CD4-positive, alpha-beta memory T cell (primary cell): Measurements from ENCODE around the gene PI4KA. TPM values are rescaled to one million over a fixed set of nuclear protein-coding genes. Genes with fewer than 3 reads are reported as not detected.

Source experiments
- CTCF ChIA-PET: fragments of 350-600 bp; sonication (Branson Sonifier 250); formaldehyde crosslinking; loops from one replicate; lab custom pipeline; 2021; ENCODE audit warnings: inconsistent platforms; ENCODE audit not compliant: partially characterized antibody; lab: Charles Lee
- POLR2A ChIA-PET: fragments of 350-600 bp; sonication (Branson Sonifier 250); formaldehyde crosslinking; loops from one replicate; lab custom pipeline; 2021; ENCODE audit not compliant: partially characterized antibody; lab: Charles Lee
- DNase-seq, 5 donors: peaks; one replicate each; pipeline versions ENCODE4 v3.0.0 to v3.0.0-alpha.2; 2020 to 2022; ENCODE audit warnings: mixed read lengths in 1 of 5
- H3K27ac ChIP-seq: one replicate; pipeline ENCODE4 v1.7.0; 2013; ENCODE audit warnings: low read depth, low read length
- H3K27me3 ChIP-seq: 2 replicates; pipeline ENCODE4 v1.7.0; 2013; ENCODE audit warnings: mild to moderate bottlenecking, low read length, moderate library complexity; ENCODE audit not compliant: insufficient read depth
- H3K36me3 ChIP-seq: 2 replicates; pipeline ENCODE4 v1.7.0; 2013; ENCODE audit warnings: mild to moderate bottlenecking, low read length, moderate library complexity; ENCODE audit not compliant: insufficient read depth
- H3K4me1 ChIP-seq: 2 replicates; pipeline ENCODE4 v1.7.0; 2013; ENCODE audit warnings: mild to moderate bottlenecking, low read length, moderate library complexity; ENCODE audit not compliant: insufficient read depth
- H3K4me3 ChIP-seq, 2 donors: one replicate each; pipeline ENCODE4 v1.7.0; 2013; ENCODE audit warnings: low read length in 2 of 2, mild to moderate bottlenecking in 1 of 2
- H3K9me3 ChIP-seq, 2 donors: one replicate each; pipeline ENCODE4 v1.7.0; 2013; ENCODE audit warnings: low read length in 2 of 2, control low read depth in 1 of 2; ENCODE audit not compliant: control insufficient read depth in 1 of 2
- H3K27ac Mint-ChIP-seq, 7 donors: one replicate each; pipeline ENCODE4 v1.8.0; 2020 to 2021; ENCODE audit warnings: mixed read lengths in 7 of 7, mild to moderate bottlenecking in 6 of 7, inconsistent platforms in 3 of 7, moderate library complexity in 3 of 7
- H3K27me3 Mint-ChIP-seq, 2 donors: one replicate each; pipeline ENCODE4 v1.8.0; 2020 to 2021; ENCODE audit warnings: mixed read lengths in 2 of 2
- H3K36me3 Mint-ChIP-seq, 2 donors: one replicate each; pipeline ENCODE4 v1.8.0; 2020 to 2021; ENCODE audit warnings: mixed read lengths in 2 of 2, inconsistent platforms in 1 of 2, mild to moderate bottlenecking in 1 of 2
- H3K4me1 Mint-ChIP-seq, 4 donors: one replicate each; pipeline ENCODE4 v1.8.0; 2020 to 2021; ENCODE audit warnings: mixed read lengths in 4 of 4, mild to moderate bottlenecking in 1 of 4
- H3K4me3 Mint-ChIP-seq, 8 donors: one replicate each; pipeline ENCODE4 v1.8.0; 2020 to 2021; ENCODE audit warnings: mixed read lengths in 8 of 8, mild to moderate bottlenecking in 7 of 8, moderate library complexity in 6 of 8, inconsistent platforms in 3 of 8
- H3K9me3 Mint-ChIP-seq, 8 donors: one replicate each; pipeline ENCODE4 v1.8.0; 2020 to 2021; ENCODE audit warnings: mixed read lengths in 8 of 8, mild to moderate bottlenecking in 5 of 8, inconsistent platforms in 3 of 8, moderate library complexity in 1 of 8
- intact Hi-C: fragments of 100-400 bp; cut with micrococcal nuclease; formaldehyde crosslinking; loops from one replicate; pipeline ENCODE4 v1.15.1; 2023
- polyA plus RNA-seq, 2 donors: library from polyadenylated mRNA; unstranded; fragments of 300-500 nt; fragmentation: Illumina TruSeq; gene quantifications; one replicate each; pipeline ENCODE4 v1.2.3, GENCODE V29; 2021
- total RNA-seq, 2 experiments: library from RNA; stranded (reverse); gene quantifications; one replicate each; pipeline ENCODE4 v1.2.3, GENCODE V29; 2021

Gene PI4KA
- total and polyA plus RNA-seq, 4 experiments from 2014 or later = 31.5 to 145 (median 110) TPM

- Mint-ChIP-seq H3K9me3 (no peaks in the 10 kb centered on the region), H3K4me3 (no peak overlapping the region), H3K27ac (no peak overlapping the region), H3K36me3 (peaks cover 76 to 92% of the 10 kb centered on the region in 2 donors), H3K27me3 (no peaks in the 10 kb centered on the region), H3K4me1 (peaks cover 0 to 1% (median 0%) of the 10 kb centered on the region in 4 donors)
- H3K4me3 ChIP-seq = no peak overlapping the region
- intact Hi-C loops = no loop called here
- H3K4me1 ChIP-seq = no peaks in the 10 kb centered on the region
- H3K27me3 ChIP-seq = no peaks in the 10 kb centered on the region
- H3K27ac ChIP-seq = no peak overlapping the region
- H3K9me3 ChIP-seq = no peaks in the 10 kb centered on the region
- ChIA-PET POLR2A (no interaction called here), CTCF (interaction anchor here (0.8 kb wide), 1 partner anchor 15 kb away, joined by 3 read pairs; no protein-coding TSS in a partner anchor)
- H3K36me3 ChIP-seq = peaks cover 74% of the 10 kb centered on the region
- DNase-seq = no peak
These were observed 59.6 kb downstream of the PI4KA start for GRCh38 chr22:20798974-20799373.

- Mint-ChIP-seq H3K4me3 (no peak overlapping the region), H3K36me3 (peaks cover 69 to 92% of the 10 kb centered on the region in 2 donors), H3K27me3 (no peaks in the 10 kb centered on the region), H3K9me3 (no peaks in the 10 kb centered on the region), H3K27ac (no peak overlapping the region), H3K4me1 (peaks cover 0 to 2% (median 0%) of the 10 kb centered on the region in 4 donors)
- H3K27me3 ChIP-seq = no peaks in the 10 kb centered on the region
- peaks cover 66% of the 10 kb centered on the region for H3K36me3 ChIP-seq
- H3K27ac ChIP-seq = no peak overlapping the region
- intact Hi-C loops = no loop called here
- ChIA-PET POLR2A (no interaction called here), CTCF (interaction anchor here (0.5 kb wide), 1 partner anchor 59 kb away, joined by 5 read pairs; no protein-coding TSS in a partner anchor)
- H3K4me3 ChIP-seq = no peak overlapping the region
- DNase-seq = no peak
- H3K4me1 ChIP-seq = no peaks in the 10 kb centered on the region
- no peaks in the 10 kb centered on the region for H3K9me3 ChIP-seq
These were observed 60.4 kb downstream of the PI4KA start for GRCh38 chr22:20798218-20798617.

- ChIA-PET POLR2A (interaction anchor here (0.7 kb wide), 1 partner anchor 20 kb away, joined by 5 read pairs; no protein-coding TSS in a partner anchor), CTCF (no interaction called here)
- DNase-seq = no peak
- H3K9me3 Mint-ChIP-seq = no peaks in the 10 kb centered on the region
- peaks cover 56% of the 10 kb centered on the region for H3K36me3 ChIP-seq
- H3K4me3 ChIP-seq = no peak overlapping the region
- H3K4me1 Mint-ChIP-seq = peaks cover 0 to 1% (median 0%) of the 10 kb centered on the region in 4 donors
- H3K27me3 ChIP-seq = no peaks in the 10 kb centered on the region
- intact Hi-C loops = no loop called here
- peaks cover 69 to 90% of the 10 kb centered on the region in 2 donors for H3K36me3 Mint-ChIP-seq
- no peaks in the 10 kb centered on the region for H3K4me1 ChIP-seq
- no peaks in the 10 kb centered on the region for H3K27me3 Mint-ChIP-seq
- no peaks in the 10 kb centered on the region for H3K9me3 ChIP-seq
- H3K27ac Mint-ChIP-seq = peak overlapping the region in 1 of 7 donors; percentile 64
- no peak overlapping the region for H3K27ac ChIP-seq
- no peak overlapping the region for H3K4me3 Mint-ChIP-seq
These were observed 61.9 kb downstream of the PI4KA start for GRCh38 chr22:20796731-20797130.

GRCh38 chr22:20794650-20795413 lies 63.8 kb downstream of the PI4KA start:
- DNase-seq = no peak
- Mint-ChIP-seq H3K4me1 (peaks cover 0 to 1% (median 0%) of the 10 kb centered on the region in 4 donors), H3K27ac (peak overlapping the region in 3 of 7 donors; percentile 59 to 83 (median 80)), H3K36me3 (peaks cover 73 to 87% of the 10 kb centered on the region in 2 donors), H3K27me3 (no peaks in the 10 kb centered on the region), H3K4me3 (no peak overlapping the region), H3K9me3 (no peaks in the 10 kb centered on the region)
- ChIA-PET CTCF (interaction anchor here (0.5 to 1.8 kb wide), 3 partner anchors 11 to 80 kb away, joined by 3 to 8 read pairs (median 4); no protein-coding TSS in a partner anchor), POLR2A (interaction anchor here (1.4 kb wide), 1 partner anchor 9 kb away, joined by 4 read pairs; no protein-coding TSS in a partner anchor)
- no peaks in the 10 kb centered on the region for H3K27me3 ChIP-seq
- intact Hi-C loops = no loop called here
- no peaks in the 10 kb centered on the region for H3K4me1 ChIP-seq
- H3K36me3 ChIP-seq = peaks cover 56% of the 10 kb centered on the region
- H3K27ac ChIP-seq = no peak overlapping the region
- no peaks in the 10 kb centered on the region for H3K9me3 ChIP-seq
- H3K4me3 ChIP-seq = no peak overlapping the region

- Histone ChIP-seq H3K4me1 (no peaks in the 10 kb centered on the region), H3K4me3 (no peak overlapping the region), H3K9me3 (no peaks in the 10 kb centered on the region), H3K27me3 (no peaks in the 10 kb centered on the region), H3K27ac (no peak overlapping the region), H3K36me3 (peaks cover 51% of the 10 kb centered on the region)
- no peaks in the 10 kb centered on the region for H3K27me3 Mint-ChIP-seq
- no peak overlapping the region for H3K4me3 Mint-ChIP-seq
- ChIA-PET CTCF (interaction anchor here (0.5 to 1.8 kb wide), 3 partner anchors 10 to 81 kb away, joined by 3 to 8 read pairs (median 4); no protein-coding TSS in a partner anchor), POLR2A (interaction anchor here (1.4 kb wide), 1 partner anchor 10 kb away, joined by 4 read pairs; no protein-coding TSS in a partner anchor)
- intact Hi-C loops = no loop called here
- H3K36me3 Mint-ChIP-seq = peaks cover 65 to 82% of the 10 kb centered on the region in 2 donors
- peaks cover 0 to 1% (median 0%) of the 10 kb centered on the region in 4 donors for H3K4me1 Mint-ChIP-seq
- no peaks in the 10 kb centered on the region for H3K9me3 Mint-ChIP-seq
- DNase-seq = no peak
- H3K27ac Mint-ChIP-seq = peak overlapping the region in 2 of 7 donors; percentile 58 to 80
These were observed 64.6 kb downstream of the PI4KA start for GRCh38 chr22:20793748-20794649.

GRCh38 chr22:20792966-20793728 lies 65.5 kb downstream of the PI4KA start:
- intact Hi-C loops = no loop called here
- H3K4me1 Mint-ChIP-seq = peaks cover 0 to 1% (median 0%) of the 10 kb centered on the region in 4 donors
- Histone ChIP-seq H3K27me3 (no peaks in the 10 kb centered on the region), H3K36me3 (peaks cover 48% of the 10 kb centered on the region), H3K27ac (no peak overlapping the region), H3K9me3 (no peaks in the 10 kb centered on the region), H3K4me1 (no peaks in the 10 kb centered on the region), H3K4me3 (no peak overlapping the region)
- no peak for DNase-seq
- H3K9me3 Mint-ChIP-seq = no peaks in the 10 kb centered on the region
- H3K36me3 Mint-ChIP-seq = peaks cover 62 to 80% of the 10 kb centered on the region in 2 donors
- H3K27me3 Mint-ChIP-seq = no peaks in the 10 kb centered on the region
- CTCF ChIA-PET = interaction anchor here (1.8 kb wide), 1 partner anchor 9 kb away, joined by 8 read pairs; no protein-coding TSS in a partner anchor
- POLR2A ChIA-PET = interaction anchor here (0.6 to 1.4 kb wide), 2 partner anchors 8 to 10 kb away, joined by 3 to 4 read pairs; no protein-coding TSS in a partner anchor
- no peak overlapping the region for H3K27ac Mint-ChIP-seq
- no peak overlapping the region for H3K4me3 Mint-ChIP-seq
